ENCODE measurements around the gene CBFA2T3.
"Not testable (repeated sequence)": the region's sequence is repeated elsewhere in the genome, so short reads cannot be mapped to it uniquely, and the experiment has no call there.

Gene CBFA2T3

DNA sequence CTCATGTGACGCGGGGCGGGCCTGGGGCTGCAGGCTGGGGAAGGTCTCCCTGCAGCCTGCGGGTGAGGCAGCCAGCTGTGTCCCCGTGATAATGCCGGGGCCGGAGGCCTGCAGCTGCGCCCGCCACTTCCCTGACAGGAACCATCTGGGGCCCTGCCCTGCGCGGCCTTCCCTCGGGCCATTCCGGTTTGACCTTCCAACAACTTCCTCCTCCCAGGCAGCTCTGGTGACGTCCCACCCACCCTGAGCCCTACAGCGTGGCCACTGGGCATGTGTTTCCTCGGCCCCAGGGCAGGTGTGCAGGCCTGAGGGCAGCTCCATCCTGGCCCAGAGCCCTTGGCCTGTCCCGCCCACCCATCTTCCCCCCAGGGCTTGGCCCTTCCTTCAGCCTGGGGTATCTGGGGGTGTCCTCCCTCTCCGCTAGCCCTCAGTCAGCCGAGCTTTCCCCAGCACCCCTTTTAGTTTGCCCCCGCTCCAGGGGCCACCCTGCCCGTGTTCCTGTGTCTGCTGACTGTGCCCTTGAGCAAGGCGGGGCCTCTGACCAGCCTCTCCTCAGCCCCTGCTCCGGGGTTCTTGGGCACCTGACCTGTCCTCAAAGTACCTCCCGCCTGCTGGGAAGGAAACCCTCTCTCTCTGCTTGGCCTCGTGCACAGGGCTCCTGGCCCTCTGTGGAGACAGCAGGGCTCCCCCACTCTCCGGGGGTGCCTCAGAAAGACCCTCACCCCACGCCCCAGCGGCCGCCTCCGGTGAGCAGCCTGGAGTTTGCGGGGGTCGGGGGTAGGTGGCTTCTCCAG, at the start of gene CBFA2T3:
CBFA2T3 (minus strand) TSS at position 190 of the 794 bp plus-strand sequence. CDS start 400 bp downstream, outside the sequence.
- DNase-seq (ENCODE audit: low spot score), result peak; percentile 62

- no peak for DNase-seq (ENCODE audit: low spot score)
Measured at GRCh38 chr16:89026121-89026612, 49.2 kb upstream of the CBFA2T3 start.

DNA sequence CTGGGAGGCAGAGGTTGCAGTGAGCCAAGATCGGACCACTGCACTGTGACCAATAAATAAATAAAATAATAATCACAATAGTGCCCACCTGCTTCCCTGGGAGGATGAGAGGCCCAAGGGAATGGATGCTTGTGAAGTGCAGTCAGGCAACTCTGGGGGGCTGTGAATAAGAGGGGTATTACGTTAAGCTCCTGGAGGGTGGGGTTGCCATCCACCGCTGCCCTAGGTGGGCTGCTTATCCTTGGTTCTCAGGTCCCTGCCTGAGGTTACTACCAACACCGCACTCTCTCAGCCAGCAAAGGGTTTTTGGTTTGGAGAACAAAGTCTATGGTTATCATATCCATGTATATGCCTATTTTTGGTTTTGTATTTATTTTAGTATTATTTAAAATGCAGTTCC, 48.6 kb upstream of the CBFA2T3 start:
- no peak for DNase-seq (ENCODE audit: low spot score)

DNA sequence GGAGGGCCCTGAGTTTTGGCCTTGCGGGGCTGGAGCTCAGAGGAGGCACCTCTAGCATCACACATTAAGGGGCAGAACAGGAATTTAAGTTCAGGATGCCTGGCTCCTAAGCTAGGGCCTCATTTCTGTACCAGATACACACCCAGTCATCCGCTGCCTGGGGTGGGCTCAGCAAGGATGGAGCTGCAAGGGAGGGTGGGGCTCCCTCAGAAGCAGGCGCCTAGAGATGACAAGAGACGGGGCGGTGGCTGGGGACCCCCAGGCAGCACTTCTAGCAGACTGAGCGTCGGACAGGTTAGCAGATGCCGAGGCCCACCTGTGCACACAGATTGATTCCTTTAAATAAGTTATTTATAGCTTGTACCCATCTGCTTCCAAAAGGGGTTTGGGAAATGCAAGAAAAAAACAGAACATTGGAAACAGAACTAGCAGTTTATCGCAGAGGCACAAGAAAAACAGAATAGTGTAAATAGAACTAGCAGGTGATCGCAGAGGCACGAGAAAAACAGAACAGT, 47.6 kb upstream of the CBFA2T3 start:
- DNase-seq (ENCODE audit: low spot score), result no peak

DNA sequence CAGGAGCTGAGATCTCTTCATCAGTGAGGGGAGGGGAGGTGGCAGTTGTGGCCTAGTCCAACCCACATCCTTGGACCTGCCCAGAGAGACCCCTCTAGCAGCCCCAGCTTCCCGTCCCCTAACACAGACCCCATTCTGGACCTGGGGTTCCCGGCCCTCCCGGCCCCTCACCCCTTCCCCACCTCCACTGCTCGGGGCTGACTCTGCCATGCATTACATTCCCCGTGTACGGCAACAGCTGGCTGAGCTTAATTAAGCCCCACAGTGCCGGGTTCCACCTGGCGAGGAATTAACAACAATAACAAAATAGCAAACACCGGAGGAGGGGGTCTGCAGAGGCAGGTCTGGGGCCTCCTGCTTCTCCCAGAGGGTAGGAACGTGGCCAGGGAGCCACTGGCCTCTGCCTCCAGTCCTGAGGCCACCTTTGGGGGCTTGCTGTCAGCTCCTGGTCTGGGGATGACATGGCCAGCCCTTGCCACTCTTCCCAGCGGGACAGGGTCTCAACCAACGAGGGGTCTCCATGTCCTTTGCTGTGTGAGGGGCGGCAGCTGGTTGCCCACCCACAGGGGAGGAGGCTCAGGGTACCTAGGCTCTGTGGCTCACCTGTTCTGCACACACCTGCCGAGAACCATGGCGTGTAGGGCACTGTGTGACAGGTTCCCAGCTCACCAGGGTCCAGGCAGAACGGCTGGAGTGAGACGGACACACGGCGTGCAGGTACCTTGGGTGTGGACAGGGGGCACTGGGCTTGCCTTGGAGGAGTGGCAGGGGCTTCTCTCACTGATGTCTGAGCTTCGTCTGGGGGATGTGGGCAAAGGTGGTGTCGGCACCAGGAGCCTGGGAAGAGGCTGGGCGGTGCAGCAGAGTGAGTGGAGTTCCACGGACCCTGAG, 46.9 kb upstream of the CBFA2T3 start:
- no peak for DNase-seq (ENCODE audit: low spot score)

- no peak for DNase-seq (ENCODE audit: low spot score)
Measured at GRCh38 chr16:89023151-89023551, 46.1 kb upstream of the CBFA2T3 start.

DNA sequence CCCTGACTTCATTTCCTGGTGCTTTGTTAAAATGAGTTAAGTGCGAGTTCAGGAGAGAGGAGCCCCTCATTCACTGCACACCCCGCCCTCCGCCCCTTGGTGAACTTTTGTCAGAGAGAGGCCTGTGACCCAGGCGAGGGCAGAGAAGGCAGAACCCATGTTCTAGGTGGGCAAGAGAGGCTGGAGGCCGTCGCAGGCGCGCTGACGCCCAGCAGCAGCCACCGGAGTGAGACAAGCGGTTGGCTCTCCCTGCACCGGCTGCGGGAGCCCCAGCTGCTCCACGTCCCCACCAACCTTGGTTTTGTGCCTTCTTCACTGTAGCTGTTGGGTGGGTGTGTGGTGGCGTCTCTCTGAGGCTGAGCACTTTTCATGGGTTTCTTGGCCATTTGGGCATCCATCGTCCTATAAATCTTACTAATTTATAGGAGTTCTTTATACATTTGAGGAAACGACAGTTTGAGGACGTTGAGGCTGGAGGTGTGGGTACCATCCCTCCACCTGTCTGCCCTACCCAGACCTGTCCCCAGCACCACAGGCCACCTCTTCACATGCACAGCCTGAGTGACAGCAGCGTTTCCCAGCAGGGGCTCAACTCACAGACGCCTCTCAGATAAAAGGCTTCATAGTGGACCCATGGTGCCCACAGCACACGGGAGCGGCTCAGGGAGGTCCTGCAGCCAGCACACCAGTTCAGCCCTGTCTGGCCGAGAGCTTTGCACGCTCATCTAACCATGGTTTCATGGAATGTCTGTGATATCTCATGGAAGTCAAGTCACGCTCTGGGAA, 45.2 kb upstream of the CBFA2T3 start:
- no peak for DNase-seq (ENCODE audit: low spot score)

GRCh38 chr16:89020925-89021595, 44.1 kb upstream of the CBFA2T3 start:
- no peak for DNase-seq (ENCODE audit: low spot score)

DNA sequence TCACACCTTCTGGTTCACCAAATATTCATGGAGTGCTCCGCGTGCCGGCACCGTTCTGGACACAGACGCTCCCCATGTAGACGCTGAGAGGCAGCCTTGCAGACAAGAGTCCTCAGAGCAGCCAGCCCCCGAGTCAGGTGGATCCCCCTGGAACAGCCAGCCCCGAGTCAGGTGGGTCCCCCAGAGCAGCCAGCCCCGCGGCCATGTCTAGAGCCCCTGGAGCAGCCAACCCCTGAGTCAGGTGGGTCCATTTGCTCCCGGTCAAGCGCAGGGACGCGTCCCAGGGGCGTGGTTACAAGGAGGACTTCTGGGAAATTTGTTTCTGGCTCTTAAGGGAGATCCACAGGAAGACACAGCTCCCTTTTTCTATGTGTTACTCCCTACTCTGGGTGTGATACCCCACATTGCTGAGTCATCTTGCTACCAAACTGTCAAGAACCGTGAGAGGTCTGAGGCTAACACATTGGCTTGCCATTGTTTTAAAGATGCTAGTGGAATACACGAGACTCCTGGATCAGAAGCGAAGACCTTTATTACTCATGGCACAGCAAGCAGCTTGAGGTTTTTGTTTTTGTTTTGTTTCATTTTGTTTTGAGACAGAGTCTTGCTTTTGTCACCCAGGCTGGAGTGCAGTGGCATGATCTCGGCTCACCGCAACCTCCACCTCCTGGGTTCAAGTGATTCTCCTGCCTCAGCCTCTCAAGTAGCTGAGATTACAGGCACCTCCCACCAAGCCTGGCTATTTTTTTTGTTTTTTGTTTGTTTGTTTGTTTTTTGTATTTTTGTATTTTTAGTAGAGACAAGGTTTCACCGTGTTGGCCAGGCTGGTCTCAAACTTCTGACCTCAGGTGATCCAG, 43.3 kb upstream of the CBFA2T3 start:
- DNase-seq (ENCODE audit: low spot score), result peak; percentile 59

DNA sequence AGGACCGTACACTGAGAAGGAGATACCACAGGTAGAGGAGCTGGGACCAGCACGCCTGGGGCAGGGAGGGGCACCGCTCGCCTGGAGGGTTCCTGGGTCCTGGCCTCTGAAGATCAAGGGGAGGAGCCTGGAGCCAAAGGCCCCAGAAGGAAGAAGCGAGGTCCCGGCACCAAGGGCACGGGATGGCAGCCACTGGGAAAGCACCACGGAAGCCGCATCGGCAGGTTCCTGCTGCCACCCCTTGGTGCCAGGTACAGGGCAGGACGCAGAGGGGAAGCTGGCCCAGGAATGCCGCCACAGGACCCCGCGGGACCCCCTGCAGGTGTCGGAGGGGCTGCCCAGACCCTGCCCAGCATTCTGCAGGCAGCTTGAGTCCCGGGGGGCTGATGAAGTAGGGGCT, 42.5 kb upstream of the CBFA2T3 start:
- DNase-seq (ENCODE audit: low spot score), result no peak

DNA sequence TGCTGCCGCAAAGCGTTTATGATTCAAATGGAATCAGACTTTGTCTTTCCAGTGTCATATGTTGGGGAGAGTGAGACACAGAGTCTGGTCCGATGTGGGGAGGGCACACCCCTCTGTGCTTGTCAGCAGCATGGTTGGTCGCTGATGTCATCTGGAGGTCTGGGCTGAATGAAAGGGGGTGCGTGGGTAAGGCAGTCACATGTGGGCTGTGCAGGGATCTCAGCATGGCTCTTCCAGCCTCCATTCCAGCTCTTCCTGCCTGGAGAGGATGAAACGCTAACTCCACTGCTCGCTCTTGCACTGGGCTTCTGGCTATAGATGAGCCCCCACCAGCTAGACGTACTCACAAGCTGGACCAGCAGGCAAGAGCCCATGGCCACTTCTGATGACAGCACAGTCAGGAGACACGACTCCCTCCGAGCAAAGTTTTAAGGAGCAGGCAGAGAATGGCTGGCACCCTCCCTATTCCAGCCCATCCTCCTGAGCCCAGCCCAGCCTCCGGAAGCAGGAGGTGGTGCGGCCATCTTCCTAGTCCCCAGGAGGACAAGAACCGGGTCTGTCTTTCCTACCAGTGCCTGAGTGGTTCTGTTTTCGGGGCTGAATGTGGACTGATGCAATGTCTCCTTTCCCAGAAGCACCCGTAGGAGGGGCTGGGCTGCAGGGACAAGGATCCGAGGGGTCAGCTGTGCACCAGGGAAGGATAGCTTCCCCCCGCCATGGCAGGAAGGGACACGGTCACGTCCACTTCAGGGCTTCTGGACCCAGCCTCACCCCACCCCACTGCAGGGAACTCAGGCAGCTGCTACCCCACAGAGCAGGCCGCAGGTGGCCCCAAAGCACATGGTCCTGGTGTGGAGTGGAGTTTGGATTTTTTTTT, 41.5 kb upstream of the CBFA2T3 start:
- DNase-seq (ENCODE audit: low spot score), result no peak

GRCh38 chr16:89017543-89018281, 40.7 kb upstream of the CBFA2T3 start:
- DNase-seq (ENCODE audit: low spot score), result no peak

- DNase-seq (ENCODE audit: low spot score), result not testable (repeated sequence)
Measured at GRCh38 chr16:89016561-89016960, 39.6 kb upstream of the CBFA2T3 start.

GRCh38 chr16:89015271-89015859, 38.4 kb upstream of the CBFA2T3 start:
- DNase-seq (ENCODE audit: low spot score), result no peak

DNA sequence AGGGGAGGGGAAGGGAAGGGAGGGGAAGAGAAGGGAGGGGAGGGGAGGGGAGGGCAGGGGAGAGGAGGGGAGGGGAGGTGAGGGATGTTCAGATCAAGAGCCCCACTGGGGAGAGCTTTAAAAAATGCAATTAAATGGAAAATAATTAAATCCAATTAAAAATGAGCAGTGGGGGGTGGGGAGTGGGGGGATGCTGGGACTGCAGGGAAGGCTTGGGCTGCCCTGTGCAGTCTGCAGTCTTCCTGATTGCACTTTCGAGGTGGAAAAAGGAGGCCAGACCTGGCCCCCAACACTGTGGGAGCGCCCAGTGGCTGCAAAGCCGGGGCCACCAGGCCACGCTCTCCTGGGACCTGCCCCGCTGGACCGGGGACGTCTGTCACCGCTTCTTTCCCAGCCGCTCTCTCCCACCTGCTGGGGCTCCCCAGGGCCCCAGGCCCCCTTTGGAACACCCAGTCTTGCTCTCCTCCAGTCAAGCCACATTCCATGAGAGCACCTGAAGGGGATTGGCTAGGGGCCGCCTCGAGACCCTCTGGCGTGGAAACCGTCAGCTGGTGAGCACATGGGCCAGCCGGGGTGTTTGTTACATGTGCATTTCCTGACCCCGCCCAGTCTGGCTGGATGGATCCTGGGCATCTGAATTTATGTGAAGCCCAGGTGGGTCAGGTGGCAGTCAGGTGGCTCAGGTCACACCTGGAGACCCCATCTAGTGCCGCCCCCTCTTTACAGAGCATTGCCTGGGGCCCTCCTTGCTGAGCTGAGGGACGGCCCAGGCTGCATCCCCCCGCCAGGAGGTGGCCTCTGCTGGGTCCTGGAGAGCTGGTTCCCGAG, 37.6 kb upstream of the CBFA2T3 start:
- no peak for DNase-seq (ENCODE audit: low spot score)

DNA sequence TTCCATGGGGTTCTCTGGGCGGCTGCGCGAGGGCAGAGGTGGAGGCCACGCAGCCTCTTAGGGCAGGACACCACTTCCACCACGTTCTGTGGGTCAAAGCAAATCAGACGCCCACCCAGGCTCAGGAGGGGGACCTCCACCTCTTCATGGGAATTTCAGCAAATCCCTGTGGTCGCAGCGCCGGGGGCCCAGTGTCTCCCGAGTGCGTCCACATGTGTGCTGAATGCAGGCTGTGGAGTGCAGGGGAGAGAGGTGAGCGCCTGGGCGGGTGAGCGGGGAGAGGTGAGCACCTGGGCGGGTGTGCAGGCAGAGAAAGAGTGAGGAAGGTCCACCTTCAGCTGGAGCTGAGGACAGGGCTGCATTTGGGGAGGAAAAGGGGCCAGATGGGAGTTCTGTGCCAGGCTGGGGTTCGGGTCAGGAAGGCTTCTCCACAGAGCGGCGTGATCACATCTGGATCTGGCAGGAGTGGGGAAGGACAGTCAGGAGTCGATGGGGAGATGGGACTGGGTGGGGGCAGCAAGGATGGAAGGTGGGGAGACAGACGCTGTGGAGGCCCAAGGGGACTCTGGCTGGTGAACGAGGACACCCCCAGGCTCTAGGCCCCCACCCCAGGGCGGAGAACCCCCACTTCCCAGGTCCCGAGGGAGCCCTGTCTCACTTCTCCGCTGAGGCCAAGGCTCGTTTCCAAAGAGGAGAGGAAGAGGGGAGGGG, 36.8 kb upstream of the CBFA2T3 start:
- no peak for DNase-seq (ENCODE audit: low spot score)

DNA sequence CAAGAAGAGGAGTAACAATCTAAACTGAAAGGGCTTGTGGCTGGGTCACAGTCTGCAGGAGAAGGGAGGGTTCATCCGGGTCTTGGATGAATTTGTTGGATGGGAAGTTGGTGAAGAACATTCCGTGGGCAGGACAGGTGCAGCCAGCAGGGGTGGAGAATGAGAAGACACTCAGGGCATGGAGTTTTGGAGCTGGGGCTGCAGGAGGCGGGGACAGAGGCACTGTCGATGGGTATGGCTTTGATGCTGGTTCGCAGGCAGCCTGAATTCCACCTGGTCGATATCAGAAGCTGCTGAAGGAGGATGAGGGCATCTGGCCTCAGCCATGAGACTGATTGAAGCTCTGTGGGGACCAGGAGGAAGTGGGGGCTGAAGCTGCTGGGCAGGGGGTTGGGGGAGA, 36.1 kb upstream of the CBFA2T3 start:
- DNase-seq (ENCODE audit: low spot score), result no peak

All from hematopoietic multipotent progenitor cell treated with erythropoietin and hydrocortisone succinate and interleukin-3 and kit ligand, for 15 days (in vitro differentiated cells).